Calu3 (cell line): ENCODE measurements around the gene KIRREL3. TPM values are rescaled to one million over a fixed set of nuclear protein-coding genes. Genes with fewer than 3 reads are reported as not detected.

Experiments
- BruUV-seq: library from RNA; stranded (reverse); fragments of 400-500 nt; replicated peaks from 2 replicates; lab custom pipeline; 2021; lab: Mats Ljungman, UMichigan
- CTCF ChIA-PET: fragments of 300-600 bp; sonication (Branson Sonifier 250); formaldehyde crosslinking; loops from one replicate; lab custom pipeline; 2022; ENCODE audit warnings: antibody characterized with exemption; lab: Charles Lee
- DNase-seq: peaks from one replicate; pipeline ENCODE4 v3.0.0; 2022
- H3K27ac Mint-ChIP-seq: one replicate; pipeline ENCODE4 v1.8.0; 2022; ENCODE audit warnings: mixed read lengths; ENCODE audit not compliant: unreplicated experiment
- H3K27me3 Mint-ChIP-seq: one replicate; pipeline ENCODE4 v1.8.0; 2022; ENCODE audit warnings: mixed read lengths; ENCODE audit not compliant: unreplicated experiment
- H3K36me3 Mint-ChIP-seq: one replicate; pipeline ENCODE4 v1.8.0; 2022; ENCODE audit warnings: mild to moderate bottlenecking, moderate library complexity, mixed read lengths; ENCODE audit not compliant: insufficient read depth, unreplicated experiment
- H3K4me1 Mint-ChIP-seq: one replicate; pipeline ENCODE4 v1.8.0; 2022; ENCODE audit warnings: mild to moderate bottlenecking, low read depth, mixed read lengths; ENCODE audit not compliant: unreplicated experiment
- H3K4me3 Mint-ChIP-seq: one replicate; pipeline ENCODE4 v1.8.0; 2022; ENCODE audit warnings: mild to moderate bottlenecking, low read depth, moderate library complexity, mixed read lengths; ENCODE audit not compliant: unreplicated experiment
- H3K9me3 Mint-ChIP-seq: one replicate; pipeline ENCODE4 v1.8.0; 2022; ENCODE audit warnings: low read depth, mixed read lengths; ENCODE audit not compliant: unreplicated experiment
- CTCF ChIP-seq: fragments of 200-600 bp; IDR thresholded peaks from one replicate; pipeline ENCODE4 v1.8.0; 2022; ENCODE audit warnings: antibody characterized with exemption; ENCODE audit not compliant: unreplicated experiment
- intact Hi-C: fragments of 100-400 bp; cut with micrococcal nuclease; formaldehyde crosslinking; loops from one replicate; pipeline ENCODE4 v1.10.0; 2022; ENCODE audit not compliant: unreplicated experiment
- total RNA-seq: library from RNA; stranded (reverse); gene quantifications from 2 replicates; pipeline ENCODE4 v1.2.3, GENCODE V29; 2022

The KIRREL3 gene
- total RNA-seq, 1 experiment from 2014 or later = 0.26 TPM

DNA sequence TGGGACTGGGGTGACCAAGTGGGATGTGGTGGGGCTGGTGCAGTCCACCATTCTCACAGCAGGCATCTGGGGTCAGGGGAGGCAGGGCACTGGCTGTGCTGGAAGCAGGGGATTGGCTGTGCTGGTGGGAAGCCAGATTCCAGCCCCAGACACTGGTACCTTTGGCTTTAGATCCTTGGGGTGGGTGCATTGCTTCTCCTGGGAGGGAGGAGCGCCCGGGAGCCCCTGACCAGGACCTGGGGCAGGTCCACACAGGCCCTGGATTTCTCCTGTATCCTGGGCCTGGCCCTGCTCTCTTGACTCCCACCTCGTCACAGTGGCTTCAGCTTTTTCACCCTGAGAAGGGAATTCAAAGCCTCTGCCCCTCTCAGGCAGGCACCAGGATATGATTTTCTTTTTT is 606.5 kb downstream of the KIRREL3 start:
- no peaks in the 10 kb centered on the region for H3K36me3 Mint-ChIP-seq
- no peaks in the 10 kb centered on the region for H3K9me3 Mint-ChIP-seq
- TF ChIP-seq CTCF = no peak
- intact Hi-C loops = no loop called here
- no peak overlapping the region for H3K4me3 Mint-ChIP-seq
- no TSS peak for BruUV-seq
- DNase-seq = no peak
- peaks cover 9% of the 10 kb centered on the region for H3K4me1 Mint-ChIP-seq
- CTCF ChIA-PET = no interaction called here
- H3K27me3 Mint-ChIP-seq = no peaks in the 10 kb centered on the region
- H3K27ac Mint-ChIP-seq = no peak overlapping the region

DNA sequence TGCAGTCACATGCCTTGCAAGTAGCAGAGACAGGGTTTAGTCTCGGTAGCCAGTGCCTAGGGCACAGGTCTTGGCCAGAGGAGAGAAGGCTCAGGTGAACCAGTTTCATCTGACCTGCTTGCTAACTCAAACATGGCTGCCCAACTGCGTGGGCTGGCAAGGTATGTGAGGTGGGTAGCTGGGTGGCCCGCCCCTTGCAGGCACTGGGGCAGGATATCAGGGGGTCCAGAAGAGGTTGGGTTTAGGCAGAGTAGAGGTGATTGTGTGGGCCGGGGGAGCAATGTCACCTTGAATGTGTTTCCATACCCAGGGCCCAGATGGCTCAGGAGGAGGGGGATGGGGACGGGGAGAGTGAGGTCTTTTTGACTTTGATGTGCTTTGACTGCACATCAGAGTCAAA is 607.4 kb downstream of the KIRREL3 start:
- peaks cover 9% of the 10 kb centered on the region for H3K4me1 Mint-ChIP-seq
- BruUV-seq = no TSS peak
- H3K27me3 Mint-ChIP-seq = no peaks in the 10 kb centered on the region
- H3K9me3 Mint-ChIP-seq = no peaks in the 10 kb centered on the region
- H3K4me3 Mint-ChIP-seq = no peak overlapping the region
- H3K36me3 Mint-ChIP-seq = no peaks in the 10 kb centered on the region
- intact Hi-C loops = no loop called here
- TF ChIP-seq CTCF = no peak
- CTCF ChIA-PET = no interaction called here
- no peak overlapping the region for H3K27ac Mint-ChIP-seq
- no peak for DNase-seq

DNA sequence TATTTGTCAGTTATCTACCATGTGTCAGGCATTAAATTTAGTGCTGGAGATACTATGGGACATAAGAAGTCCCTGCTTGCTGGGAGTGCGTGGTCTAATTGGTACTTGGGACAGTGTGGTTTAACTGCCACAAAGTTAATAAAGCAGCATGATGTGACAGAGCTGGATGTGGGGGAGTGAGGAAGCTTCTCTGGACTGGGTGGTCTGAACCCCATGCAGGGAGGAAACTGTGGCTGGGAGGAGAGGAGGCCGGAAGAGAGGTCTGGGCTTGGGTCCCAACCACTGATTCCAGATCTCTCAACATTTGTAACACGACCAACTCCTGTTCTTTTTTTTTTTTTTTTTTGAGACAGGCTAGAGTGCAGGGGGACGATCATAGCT is 607.9 kb downstream of the KIRREL3 start:
- Mint-ChIP-seq H3K4me3 (no peak overlapping the region), H3K27ac (no peak overlapping the region)

GRCh38 chr11:126391970-126392632 is 608.5 kb downstream of the KIRREL3 start:
- DNase-seq = no peak
- Mint-ChIP-seq H3K27ac (no peak overlapping the region), H3K9me3 (no peaks in the 10 kb centered on the region), H3K4me3 (no peak overlapping the region), H3K4me1 (peaks cover 9% of the 10 kb centered on the region), H3K27me3 (no peaks in the 10 kb centered on the region), H3K36me3 (no peaks in the 10 kb centered on the region)
- intact Hi-C loops = no loop called here
- CTCF ChIA-PET = interaction anchor here (0.6 to 0.7 kb wide), 2 partner anchors 15 to 88 kb away, joined by 8 to 10 read pairs; no protein-coding TSS in a partner anchor
- TF ChIP-seq CTCF = no peak
- no TSS peak for BruUV-seq

More for the DNA sequence above, 607.9 kb downstream of the KIRREL3 start:
- H3K4me1 Mint-ChIP-seq = peaks cover 9% of the 10 kb centered on the region
- no peaks in the 10 kb centered on the region for H3K9me3 Mint-ChIP-seq
- no TSS peak for BruUV-seq
- CTCF ChIA-PET = interaction anchor here (0.6 to 0.7 kb wide), 2 partner anchors 16 to 88 kb away, joined by 8 to 10 read pairs; no protein-coding TSS in a partner anchor
- no peaks in the 10 kb centered on the region for H3K36me3 Mint-ChIP-seq
- intact Hi-C loops = no loop called here
- no peak for TF ChIP-seq CTCF
- no peak for DNase-seq
- no peaks in the 10 kb centered on the region for H3K27me3 Mint-ChIP-seq
